RWPE1 (cell line): ENCODE measurements around the gene SEC23A.
"Not testable (repeated sequence)": the region's sequence is repeated elsewhere in the genome, so short reads cannot be mapped to it uniquely, and the experiment has no call there.

Source experiments
- CTCF ChIA-PET: fragments of 350-600 bp; sonication (Branson Sonifier 250); formaldehyde crosslinking; extraction: SDS; loops from one replicate; lab custom pipeline; 2021; lab: Yijun Ruan, JAX
- POLR2A ChIA-PET: fragments of 400-600 bp; formaldehyde crosslinking; extraction: SDS; loops from one replicate; lab custom pipeline; 2020; ENCODE audit warnings: antibody characterized with exemption; ENCODE audit not compliant: low non-redundant PET; lab: Yijun Ruan, JAX
- DNase-seq: peaks from one replicate; pipeline ENCODE4 v3.0.0; 2012; ENCODE audit warnings: low spot score
- H3K27ac ChIP-seq: fragments of 450-650 bp; 2 replicates; pipeline ENCODE4 v1.5.1; 2017
- CTCF ChIP-seq: fragments of 450-650 bp; conservative IDR thresholded peaks from 2 replicates; pipeline ENCODE4 v1.5.1; 2017; ENCODE audit warnings: low read depth, mild to moderate bottlenecking

Gene SEC23A

GRCh38 chr14:39102265-39102968 is 618 bp downstream of the SEC23A start:
- POLR2A ChIA-PET, result interaction anchor here (1.0 kb wide), 2 partner anchors 11 to 329 kb away, joined by 4 read pairs; partner anchors contain the start of genes FBXO33 and GEMIN2
- CTCF ChIA-PET, result no interaction called here
- DNase-seq, result peak; percentile 24
- TF ChIP-seq CTCF, result no peak
- peak overlapping the region; percentile 94 for H3K27ac ChIP-seq

- H3K27ac ChIP-seq, result no peak overlapping the region
- DNase-seq, result no peak
- ChIA-PET CTCF (interaction anchor here (0.6 kb wide), 1 partner anchor 14 kb away, joined by 5 read pairs; no protein-coding TSS in a partner anchor), POLR2A (no interaction called here)
- no peak for TF ChIP-seq CTCF
These were observed 3.3 kb downstream of the SEC23A start for GRCh38 chr14:39099748-39100147.

DNA sequence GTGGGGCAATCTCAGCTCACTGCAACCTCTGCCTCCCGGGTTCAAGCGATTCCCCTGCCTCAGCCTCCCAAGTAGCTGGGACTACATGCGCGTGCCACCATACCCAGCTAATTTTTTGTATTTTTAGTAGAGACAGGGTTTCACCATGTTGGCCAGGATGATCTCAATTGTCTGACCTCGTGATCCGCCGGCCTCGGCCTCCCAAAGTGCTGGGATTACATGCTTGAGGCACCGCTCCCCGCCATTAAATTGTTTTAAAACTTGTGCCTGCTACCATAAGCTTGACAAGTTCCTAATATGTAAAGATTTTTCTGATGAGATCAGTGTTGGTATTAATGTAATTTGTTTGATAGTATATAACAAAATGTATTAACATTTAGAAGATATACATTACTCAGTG is 3.8 kb downstream of the SEC23A start:
- CTCF ChIA-PET, DNase-seq, POLR2A ChIA-PET, H3K27ac ChIP-seq: not testable (repeated sequence)

- DNase-seq, result peak; percentile 51
- no peak for TF ChIP-seq CTCF
- ChIA-PET CTCF (interaction anchor here (0.6 kb wide), 1 partner anchor 82 kb away, joined by 4 read pairs; no protein-coding TSS in a partner anchor), POLR2A (no interaction called here)
- H3K27ac ChIP-seq, result no peak overlapping the region
These were observed 5.9 kb downstream of the SEC23A start for GRCh38 chr14:39097159-39097558.

GRCh38 chr14:39094515-39094914 is 8.5 kb downstream of the SEC23A start:
- TF ChIP-seq CTCF, result no peak
- ChIA-PET CTCF (no interaction called here), POLR2A (no interaction called here)
- H3K27ac ChIP-seq, result no peak overlapping the region
- DNase-seq, result no peak

DNA sequence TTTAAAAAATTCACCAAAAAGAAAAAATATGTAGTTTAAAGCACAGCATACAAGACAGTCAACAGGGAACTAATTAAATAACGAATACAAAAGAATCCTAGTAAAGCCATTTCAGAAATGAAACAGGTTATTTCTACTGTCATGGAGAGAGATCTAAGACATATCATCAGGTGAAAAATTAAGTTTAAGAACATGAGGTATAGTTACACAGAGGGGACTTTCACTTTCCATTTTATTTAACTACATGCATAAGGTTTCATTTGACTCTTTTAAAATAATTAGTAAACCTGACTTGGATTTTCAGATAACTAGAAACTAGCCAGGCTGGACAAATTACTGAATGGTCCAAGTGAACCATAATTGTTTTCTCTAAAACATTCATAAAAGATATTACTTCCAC is 11.3 kb downstream of the SEC23A start:
- no peak for TF ChIP-seq CTCF
- no peak for DNase-seq
- POLR2A ChIA-PET, result no interaction called here
- no peak overlapping the region for H3K27ac ChIP-seq
- CTCF ChIA-PET, result no interaction called here

GRCh38 chr14:39090548-39091111 is 12.4 kb downstream of the SEC23A start:
- DNase-seq, result no peak
- H3K27ac ChIP-seq, result no peak overlapping the region
- ChIA-PET CTCF (no interaction called here), POLR2A (no interaction called here)
- TF ChIP-seq CTCF, result no peak
